ENCODE measurements around the gene UMPS. TPM values are rescaled to one million over a fixed set of nuclear protein-coding genes. Genes with fewer than 3 reads are reported as not detected.

Gene UMPS
- polyA plus RNA-seq, 4 donors = 32.4 to 50.2 (median 47.9) TPM

GRCh38 chr3:124793054-124793739, 62.9 kb downstream of the UMPS start:
- DNase-seq (ENCODE audit: low read depth in 4 of 4, low spot score in 3 of 4) = no peak

- DNase-seq (ENCODE audit: low read depth in 4 of 4, low spot score in 3 of 4) = no peak
Measured at GRCh38 chr3:124796477-124796876, 66.2 kb downstream of the UMPS start.

GRCh38 chr3:124797426-124797945, 67.2 kb downstream of the UMPS start:
- no peak for DNase-seq (ENCODE audit: low read depth in 4 of 4, low spot score in 3 of 4)

Other genes starting within 250 kb of the UMPS start
- 100 to 1,000 TPM in 1 of 4 donors, 10 to 100 TPM in 3; 63.8 to 101 (median 91.5) TPM for gene ITGB5, start 156.9 kb downstream of the UMPS start, polyA plus RNA-seq (ENCODE audit: insufficient read length in 4 of 4)
- under 1 TPM in 1 of 4 donors, not detected in 3; 0.17 TPM for gene MUC13, start 204.3 kb downstream of the UMPS start, polyA plus RNA-seq (ENCODE audit: insufficient read length in 4 of 4)